Activated T-cell treated with anti-CD3 and anti-CD28 coated beads for 48 hours (primary cell): ENCODE measurements around the gene TDRD9.
A peak's percentile ranks its signal among the peaks of the same experiment; 100 is the strongest.

ENCODE experiments used
- DNase-seq: peaks from one replicate; pipeline ENCODE4 v3.0.0-alpha.2; 2020; ENCODE audit warnings: low read depth

Gene TDRD9

DNA sequence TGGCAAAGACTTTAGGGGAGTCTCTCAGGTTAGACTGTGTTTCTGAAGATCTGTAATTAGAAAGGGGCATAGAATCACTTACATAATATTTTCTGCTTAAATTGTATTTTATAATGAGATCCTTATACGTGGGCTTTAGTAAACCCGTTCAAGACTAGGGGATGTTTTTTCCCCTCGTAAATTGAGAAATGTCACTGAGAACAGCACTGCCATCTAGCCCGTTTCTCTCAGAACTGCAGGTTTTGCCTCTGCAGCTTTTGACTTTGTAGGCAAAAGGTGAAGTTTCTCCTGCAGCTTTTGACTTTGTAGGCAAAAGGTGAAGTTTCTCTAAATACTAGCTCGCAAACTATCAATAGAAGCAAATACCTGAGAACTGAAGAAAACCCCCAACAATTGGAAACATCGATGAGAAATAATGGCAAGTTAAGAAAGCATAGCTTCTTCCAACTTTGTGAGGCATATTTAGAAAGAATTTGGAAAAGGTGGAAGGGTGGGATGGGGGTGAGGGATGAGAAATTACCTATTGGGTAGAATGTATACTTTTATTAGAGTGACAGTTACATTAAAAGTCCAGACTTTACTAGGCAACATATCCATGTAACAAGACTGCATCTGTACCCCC is 147.4 kb downstream of the TDRD9 start:
- no peak for DNase-seq

DNA sequence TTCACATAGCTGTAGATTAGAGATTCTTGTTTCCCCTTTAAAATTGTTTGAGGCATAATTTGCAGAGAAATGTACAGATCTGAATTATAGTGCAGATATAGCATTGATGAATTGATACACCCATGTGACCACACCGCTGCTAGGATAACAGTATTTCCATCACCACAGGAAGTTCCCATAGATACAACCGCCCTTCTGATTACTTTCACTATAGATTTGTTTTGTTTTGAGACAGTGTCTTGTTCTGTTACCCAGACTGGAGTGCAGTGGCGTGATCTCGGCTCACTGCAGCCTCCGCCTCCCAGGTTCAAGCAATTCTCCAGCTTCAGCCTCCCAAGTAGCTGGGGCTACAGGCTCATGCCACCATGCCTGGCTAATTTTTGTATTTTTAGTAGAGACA is 148.5 kb downstream of the TDRD9 start:
- no peak for DNase-seq

DNA sequence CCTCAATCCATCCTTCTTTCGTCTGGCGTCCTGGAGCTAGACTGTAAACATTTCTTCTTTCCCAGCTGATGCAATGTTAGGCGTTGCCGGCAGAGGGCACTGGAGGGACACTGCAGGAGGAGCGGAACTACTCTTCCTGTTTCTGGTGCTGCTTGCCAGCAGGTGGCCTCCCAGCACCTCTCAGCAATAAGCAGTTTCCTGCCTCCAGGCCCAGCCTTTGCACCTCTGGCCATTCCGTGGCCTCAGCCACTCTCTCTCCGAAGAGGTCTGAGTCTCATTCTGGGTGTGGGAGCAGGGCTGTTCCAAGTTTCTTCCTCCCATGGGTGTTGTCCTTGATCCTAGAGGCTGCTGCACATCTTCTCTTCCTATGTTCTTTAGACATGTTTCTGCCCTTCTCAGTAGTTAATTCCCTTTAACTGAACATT is 149.8 kb downstream of the TDRD9 start:
- peak; percentile 77 for DNase-seq

DNA sequence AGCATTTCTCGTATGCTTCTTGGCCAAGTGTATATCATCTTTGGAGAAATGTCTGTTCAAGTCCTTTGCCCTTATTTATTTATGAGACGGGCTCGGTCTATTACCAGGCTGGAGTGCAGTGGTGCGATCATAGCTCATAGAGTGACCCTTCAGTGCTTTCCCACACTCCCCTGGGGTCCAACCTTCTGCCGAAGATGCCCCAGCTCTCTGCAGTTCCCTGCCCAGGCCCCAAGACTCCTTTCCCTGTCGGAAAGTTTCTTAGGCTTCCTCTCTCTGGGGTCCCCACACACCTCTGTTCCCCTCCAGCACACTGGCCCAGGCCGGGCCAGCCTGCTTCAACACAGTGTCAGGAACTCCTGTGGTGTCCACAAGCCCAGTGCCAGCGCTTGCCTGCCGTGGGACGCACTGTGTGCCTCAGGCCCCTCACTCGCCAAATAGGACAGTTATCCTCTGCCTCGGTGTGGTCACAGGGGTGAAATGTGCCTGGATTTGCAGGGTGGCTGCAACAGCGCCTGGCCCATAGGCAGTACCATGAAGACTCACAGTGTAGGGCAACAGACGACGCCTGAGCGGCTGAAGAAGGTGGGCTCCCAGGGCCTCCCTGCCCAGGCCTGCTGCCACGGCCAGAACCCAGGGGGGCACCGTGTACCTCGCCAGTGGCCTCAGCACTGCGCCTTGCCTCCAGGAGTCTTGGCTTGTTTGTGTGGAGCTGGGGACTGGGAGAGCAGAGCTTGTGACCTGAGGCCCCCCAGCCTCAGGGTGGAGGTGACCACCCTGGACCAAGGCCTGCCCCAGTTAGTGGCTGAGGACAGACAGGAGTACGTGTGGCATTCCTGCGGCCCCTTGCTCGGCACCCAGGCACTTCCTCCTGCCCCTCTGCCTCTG is 152.4 kb downstream of the TDRD9 start:
- DNase-seq = no peak

GRCh38 chr14:104081261-104081835 is 153.1 kb downstream of the TDRD9 start:
- DNase-seq = no peak

GRCh38 chr14:104081951-104082464 is 153.8 kb downstream of the TDRD9 start:
- no peak for DNase-seq

GRCh38 chr14:104082807-104083206 is 154.6 kb downstream of the TDRD9 start:
- DNase-seq = no peak

- DNase-seq = no peak
These were observed 156.2 kb downstream of the TDRD9 start for GRCh38 chr14:104084251-104085002.

- DNase-seq = no peak
These were observed 157.0 kb downstream of the TDRD9 start, which contains the start of gene ASPG for GRCh38 chr14:104085032-104085888. ASPG (plus strand) TSS chr14:104085700; CDS start chr14:104085771, 71 bp downstream.

DNA sequence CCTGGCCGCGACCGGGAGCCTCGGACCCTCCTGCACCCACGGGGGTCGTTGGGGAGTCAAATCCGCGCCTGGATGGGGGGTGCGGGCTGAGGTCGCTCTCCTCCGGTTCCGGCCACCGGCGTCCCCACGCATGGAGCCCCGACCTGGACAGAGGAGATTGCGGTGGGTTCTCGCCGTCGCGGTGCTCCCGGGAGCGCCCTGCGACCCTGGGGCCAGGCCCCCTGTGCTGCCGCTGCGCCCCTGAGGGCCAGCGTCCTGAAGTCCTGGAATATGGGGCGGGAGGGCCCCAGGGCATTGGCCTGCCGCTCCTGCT is 157.6 kb downstream of the TDRD9 start:
- no peak for DNase-seq

GRCh38 chr14:104086210-104086660 is 158.0 kb downstream of the TDRD9 start:
- no peak for DNase-seq

DNA sequence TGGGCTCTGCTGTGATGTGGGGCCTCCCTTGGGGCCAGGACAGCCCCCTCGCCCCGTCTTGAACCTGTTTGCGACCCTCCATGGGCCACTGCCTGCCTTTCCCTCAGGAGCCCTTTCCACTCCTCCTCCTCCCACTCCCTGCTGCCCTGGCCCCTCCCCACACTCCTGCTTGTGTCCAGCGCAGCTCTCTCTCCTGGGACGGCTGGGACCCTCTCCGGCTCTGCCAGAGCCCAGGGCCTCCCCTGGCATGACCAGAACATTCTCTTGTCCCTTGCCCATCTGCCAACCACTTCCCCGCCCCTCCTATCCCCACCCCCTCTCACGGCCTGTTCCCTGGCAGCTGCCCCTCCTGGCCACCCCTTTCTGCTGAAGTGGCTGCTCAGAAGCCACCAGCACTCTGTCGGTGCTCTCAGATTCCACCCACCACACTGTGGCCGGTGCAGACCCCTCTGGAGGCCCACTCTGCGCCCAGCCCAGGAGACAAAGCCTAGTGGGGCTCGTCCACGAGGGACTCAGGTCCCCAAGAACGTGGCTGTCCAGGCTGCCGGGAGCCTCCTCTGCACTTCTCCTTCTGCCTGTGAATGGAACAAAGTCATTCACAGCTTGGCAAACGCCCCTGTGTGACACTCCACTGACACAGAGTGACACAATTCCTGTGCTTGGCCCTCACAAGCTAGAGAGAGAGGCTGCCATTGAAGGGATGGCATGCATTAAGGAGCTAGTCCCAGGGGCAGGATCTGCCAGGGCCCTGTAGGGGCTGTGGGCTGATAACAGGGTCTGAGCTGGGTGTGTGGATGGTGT is 158.6 kb downstream of the TDRD9 start:
- DNase-seq = no peak

- no peak for DNase-seq
These were observed 159.2 kb downstream of the TDRD9 start for GRCh38 chr14:104087505-104087904.

DNA sequence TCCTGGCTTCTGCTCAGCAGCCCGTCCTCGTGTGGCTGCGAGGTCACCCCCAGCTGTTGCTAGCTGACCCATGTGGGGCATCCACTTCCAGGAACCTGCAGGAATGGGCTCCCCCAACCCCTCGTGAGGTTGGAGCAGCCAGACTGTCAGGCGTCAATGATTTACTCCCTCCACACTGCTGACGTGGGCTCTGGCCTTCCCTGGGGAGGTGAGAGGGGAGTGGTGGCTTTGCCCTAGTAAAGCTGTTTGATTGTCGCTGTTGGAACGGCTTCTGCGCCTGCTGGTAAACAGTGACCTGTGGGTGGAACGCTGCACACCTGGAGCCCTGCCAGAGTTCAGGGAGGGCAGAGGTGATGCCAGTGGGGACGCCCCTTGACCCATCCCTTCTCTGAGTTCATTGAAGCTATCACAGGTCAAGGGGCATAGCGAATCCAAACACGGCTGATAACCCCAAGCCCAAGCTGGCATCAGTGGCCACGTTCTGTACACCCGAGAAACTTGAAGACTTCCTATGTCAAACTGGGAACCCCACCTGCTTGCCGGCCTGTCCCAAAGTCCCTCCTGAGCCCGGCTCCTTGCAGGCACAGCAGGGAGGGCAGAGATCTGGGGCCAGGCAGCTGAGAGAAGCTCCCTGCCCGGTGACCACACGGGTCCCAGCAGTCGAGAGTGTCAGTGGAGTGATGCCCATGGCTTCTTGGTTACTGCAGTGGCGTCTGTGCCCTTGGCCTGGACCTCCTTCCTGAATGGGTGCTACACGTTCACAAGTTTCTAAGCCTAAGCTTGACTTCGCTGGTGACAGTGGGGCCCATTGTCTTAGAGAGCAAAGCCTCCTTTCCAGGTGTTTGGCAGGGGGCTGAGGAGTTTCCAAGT is 160.0 kb downstream of the TDRD9 start:
- no peak for DNase-seq

GRCh38 chr14:104090071-104090748 is 162.0 kb downstream of the TDRD9 start:
- no peak for DNase-seq

DNA sequence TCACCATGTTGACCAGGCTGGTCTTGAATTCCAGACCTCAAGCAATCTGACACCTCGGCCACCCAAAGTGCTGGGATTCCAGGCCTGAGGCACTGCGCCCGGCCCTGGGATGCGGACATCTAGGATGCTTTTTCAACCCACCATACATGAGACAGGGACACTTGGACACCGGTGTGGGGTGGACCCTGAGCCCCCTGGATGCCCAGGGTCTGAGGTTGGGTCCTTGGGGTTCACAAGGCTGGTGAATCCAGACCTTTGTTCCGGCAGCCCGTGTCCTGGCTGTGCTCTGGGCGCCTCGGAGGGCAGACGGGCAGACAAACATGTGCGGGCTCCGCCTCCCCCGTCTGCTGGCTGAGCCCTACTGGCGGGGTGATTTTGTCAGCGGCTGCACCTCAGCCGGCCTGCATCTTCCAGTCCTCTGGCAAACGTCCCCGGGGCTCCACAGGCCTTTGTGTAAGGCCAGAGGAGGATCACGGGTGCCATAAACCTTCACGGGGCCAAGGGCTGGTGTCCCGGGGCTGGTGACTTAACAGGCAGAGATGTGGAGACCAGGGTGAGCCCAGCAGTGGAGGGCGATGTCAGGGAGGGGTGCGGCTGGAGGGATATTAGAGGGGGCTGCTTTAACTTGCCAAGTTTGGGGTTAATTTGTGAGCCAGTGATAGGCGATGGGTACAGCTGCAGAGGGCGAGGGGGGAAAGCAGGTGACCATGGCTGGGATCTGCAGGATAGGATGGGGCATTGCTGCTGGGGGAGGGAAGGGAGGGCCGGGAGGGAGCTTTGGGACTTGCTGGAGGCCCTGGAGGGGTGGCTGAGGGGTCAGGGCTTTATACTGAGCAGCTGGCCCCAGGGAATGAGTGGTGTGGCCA is 163.0 kb downstream of the TDRD9 start:
- no peak for DNase-seq

- no peak for DNase-seq
These were observed 163.9 kb downstream of the TDRD9 start for GRCh38 chr14:104091927-104092771.
